Thyroid gland (tissue), 4 donors: Measurements from ENCODE around the gene SEMA5B.

ENCODE experiments used
- POLR2A ChIP-seq, 2 donors: fragments of 450-650 bp; IDR thresholded peaks; one replicate each; pipeline ENCODE4 v1.6.1; 2017; ENCODE audit warnings: antibody characterized with exemption in 2 of 2, mild to moderate bottlenecking in 2 of 2, moderate library complexity in 1 of 2
- TF ChIP-seq, protein P1 (sequence below), 6 experiments: fragments of 200-600 bp in 3 of 6; fragments of 450-650 bp in 3 of 6; sonication (generic) in 3 of 6; IDR thresholded peaks; one replicate each; pipeline ENCODE4 v1.5.1; 2016 to 2019; ENCODE audit warnings: antibody characterized with exemption in 6 of 6, mild to moderate bottlenecking in 2 of 6, inconsistent platforms in 1 of 6, moderate library complexity in 1 of 6

DNA sequence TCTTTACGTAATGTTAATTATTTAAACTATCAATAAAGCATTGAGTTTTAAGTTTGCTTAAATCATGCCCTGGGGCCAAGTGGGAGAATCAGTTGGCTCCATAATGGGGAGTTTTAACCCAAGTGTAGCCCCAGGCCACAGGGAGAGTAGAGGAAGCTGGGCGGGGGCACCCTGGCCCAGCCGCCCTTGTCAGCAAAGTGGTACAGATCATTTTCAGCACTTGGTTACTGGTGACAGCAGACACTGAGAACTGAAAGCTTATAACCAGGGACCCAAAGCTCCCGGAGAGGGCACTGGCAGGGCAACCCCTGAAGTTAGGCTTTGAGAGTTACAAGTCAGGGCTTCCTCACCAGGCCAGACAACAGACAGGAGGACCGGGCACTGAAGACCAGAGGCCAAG lies 90.6 kb downstream of the SEMA5B start:
- no peak for TF ChIP-seq POLR2A (IDR thresholded peaks at IDR 0.05)
- TF ChIP-seq, protein P1, sequence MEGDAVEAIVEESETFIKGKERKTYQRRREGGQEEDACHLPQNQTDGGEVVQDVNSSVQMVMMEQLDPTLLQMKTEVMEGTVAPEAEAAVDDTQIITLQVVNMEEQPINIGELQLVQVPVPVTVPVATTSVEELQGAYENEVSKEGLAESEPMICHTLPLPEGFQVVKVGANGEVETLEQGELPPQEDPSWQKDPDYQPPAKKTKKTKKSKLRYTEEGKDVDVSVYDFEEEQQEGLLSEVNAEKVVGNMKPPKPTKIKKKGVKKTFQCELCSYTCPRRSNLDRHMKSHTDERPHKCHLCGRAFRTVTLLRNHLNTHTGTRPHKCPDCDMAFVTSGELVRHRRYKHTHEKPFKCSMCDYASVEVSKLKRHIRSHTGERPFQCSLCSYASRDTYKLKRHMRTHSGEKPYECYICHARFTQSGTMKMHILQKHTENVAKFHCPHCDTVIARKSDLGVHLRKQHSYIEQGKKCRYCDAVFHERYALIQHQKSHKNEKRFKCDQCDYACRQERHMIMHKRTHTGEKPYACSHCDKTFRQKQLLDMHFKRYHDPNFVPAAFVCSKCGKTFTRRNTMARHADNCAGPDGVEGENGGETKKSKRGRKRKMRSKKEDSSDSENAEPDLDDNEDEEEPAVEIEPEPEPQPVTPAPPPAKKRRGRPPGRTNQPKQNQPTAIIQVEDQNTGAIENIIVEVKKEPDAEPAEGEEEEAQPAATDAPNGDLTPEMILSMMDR (IDR thresholded peaks at IDR 0.05) = no peak
